Thyroid gland (tissue), 4 donors: ENCODE data around the gene SLITRK6.

ENCODE experiments used
- CTCF ChIP-seq, 6 experiments: fragments of 200-600 bp in 3 of 6; fragments of 450-650 bp in 3 of 6; sonication (generic) in 3 of 6; IDR thresholded peaks; one replicate each; pipeline ENCODE4 v1.5.1; 2016 to 2019; ENCODE audit warnings: antibody characterized with exemption in 6 of 6, mild to moderate bottlenecking in 2 of 6, inconsistent platforms in 1 of 6, moderate library complexity in 1 of 6
- POLR2A ChIP-seq, 2 donors: fragments of 450-650 bp; IDR thresholded peaks; one replicate each; pipeline ENCODE4 v1.6.1; 2017; ENCODE audit warnings: antibody characterized with exemption in 2 of 2, mild to moderate bottlenecking in 2 of 2, moderate library complexity in 1 of 2

GRCh38 chr13:85768946-85769345, 30.3 kb downstream of the SLITRK6 start:
- TF ChIP-seq CTCF (IDR thresholded peaks at IDR 0.05) (no peak), POLR2A (IDR thresholded peaks at IDR 0.05) (no peak)
